HepG2 (cell line): ENCODE measurements around the gene JPH2. TPM values are rescaled to one million over a fixed set of nuclear protein-coding genes. Genes with fewer than 3 reads are reported as not detected.
"Not testable (repeated sequence)": the region's sequence is repeated elsewhere in the genome, so short reads cannot be mapped to it uniquely, and the experiment has no call there.

Source experiments
- ATAC-seq: fragments of 200-7000 bp; cut with Tn5 transposase; 3 replicates; pipeline ENCODE4 v1.9.1; 2020; ENCODE audit warnings: mild to moderate bottlenecking, moderate library complexity
- BruUV-seq: library from RNA; stranded (reverse); fragments of 400-500 nt; replicated peaks from 2 replicates; lab custom pipeline; 2021; lab: Mats Ljungman, UMichigan
- CTCF ChIA-PET: fragments of 300-600 bp; formaldehyde crosslinking; extraction: SDS; loops from one replicate; lab custom pipeline; 2021; ENCODE audit warnings: low total read pairs, inconsistent platforms, low intra/inter-chr PET ratio; lab: Yijun Ruan, JAX
- POLR2A ChIA-PET: fragments of 350-600 bp; sonication (Branson Sonifier 250); formaldehyde crosslinking; loops from one replicate; lab custom pipeline; 2020; ENCODE audit warnings: antibody characterized with exemption, inconsistent platforms; lab: Yijun Ruan, JAX
- DNase-seq: peaks from one replicate; pipeline ENCODE4 v3.0.0-alpha.2; 2015; ENCODE audit warnings: low spot score
- FAIRE-seq: peaks from 3 replicates; lab custom pipeline; 2011; peaks lifted over from hg19 to GRCh38; lab: Jason Lieb, UNC
- H2AFZ ChIP-seq: one replicate; pipeline ENCODE4 v1.6.1; 2011; ENCODE audit warnings: low read length, inconsistent platforms
- H3K27ac ChIP-seq: fragments of 300-600 bp; 3 replicates; pipeline ENCODE4 v1.8.0; 2011; ENCODE audit warnings: mixed run types, mild to moderate bottlenecking, mixed read lengths, low read length, inconsistent platforms; ENCODE audit not compliant: insufficient read depth; ENCODE audit errors: extremely low read length
- H3K27me3 ChIP-seq, 2 experiments: fragments of 200-600 bp in 1 of 2; 2 replicates in 1 of 2; 3 replicates in 1 of 2; pipeline versions ENCODE4 v1.6.0 to v1.8.0; 2011; ENCODE audit warnings: low read length in 2 of 2, mild to moderate bottlenecking in 2 of 2, moderate library complexity in 2 of 2, inconsistent platforms in 1 of 2; ENCODE audit not compliant: insufficient read depth in 2 of 2, control insufficient read depth in 1 of 2
- H3K36me3 ChIP-seq, 2 experiments: fragments of 200-600 bp in 1 of 2; replicated peaks in 1 of 2; 2 replicates in 1 of 2; 3 replicates in 1 of 2; pipeline versions ENCODE4 v1.5.1 to v1.8.0; 2011; ENCODE audit warnings: low read length in 2 of 2, inconsistent platforms in 1 of 2; ENCODE audit not compliant: insufficient read depth in 2 of 2, control insufficient read depth in 1 of 2
- H3K4me1 ChIP-seq: 2 replicates; pipeline ENCODE4 v1.5.1; 2012; ENCODE audit warnings: low read length, inconsistent platforms; ENCODE audit not compliant: insufficient read depth
- H3K4me2 ChIP-seq: 2 replicates; pipeline ENCODE4 v1.6.0; 2011; ENCODE audit warnings: low read depth, low read length, inconsistent platforms
- H3K4me3 ChIP-seq, 3 experiments: fragments of 200-600 bp in 1 of 3; sonication (generic), shearing (Covaris generic) in 1 of 3; replicated peaks in 1 of 3; 2 replicates each; pipeline ENCODE4 v1.5.1; 2011 to 2016; ENCODE audit warnings: low read length in 3 of 3, inconsistent platforms in 2 of 3, low read depth in 2 of 3, mild to moderate bottlenecking in 2 of 3, control low read depth in 1 of 3, mixed read lengths in 1 of 3; ENCODE audit not compliant: insufficient read depth in 1 of 3
- H3K79me2 ChIP-seq: one replicate; pipeline ENCODE4 v1.6.1; 2011; ENCODE audit warnings: low read length, inconsistent platforms; ENCODE audit not compliant: insufficient read depth
- H3K9ac ChIP-seq: 2 replicates; pipeline ENCODE4 v1.6.0; 2011; ENCODE audit warnings: mild to moderate bottlenecking, low read depth, low read length, inconsistent platforms; ENCODE audit not compliant: insufficient read depth
- H3K9me3 ChIP-seq: 2 replicates; pipeline ENCODE4 v1.5.1; 2012; ENCODE audit warnings: mild to moderate bottlenecking, low read length
- H4K20me1 ChIP-seq: 2 replicates; pipeline ENCODE4 v1.6.0; 2011; ENCODE audit warnings: inconsistent platforms, mild to moderate bottlenecking, low read length, moderate library complexity; ENCODE audit not compliant: insufficient read depth
- KAT8 ChIP-seq: IDR thresholded peaks from 2 replicates; pipeline ENCODE4 v1.6.1; 2016; ENCODE audit warnings: missing genetic modification reagents, missing compliant biosample characterization
- LCORL ChIP-seq, 2 experiments: fragments of 450-650 bp in 1 of 2; sonication (generic) in 1 of 2; formaldehyde crosslinking in 1 of 2; IDR thresholded peaks; 2 replicates each; pipeline versions ENCODE4 v1.5.0 to v1.6.1; 2017 to 2020; ENCODE audit warnings: antibody characterized with exemption in 1 of 2, missing genetic modification reagents in 1 of 2
- MIER2 ChIP-seq: IDR thresholded peaks from 2 replicates; pipeline ENCODE4 v1.6.1; 2016; ENCODE audit warnings: missing biosample characterization, missing genetic modification reagents
- PHF5A ChIP-seq: IDR thresholded peaks from one replicate; pipeline ENCODE4 v1.6.1; 2018; ENCODE audit warnings: low read depth, missing genetic modification reagents; ENCODE audit not compliant: unreplicated experiment
- RXRB ChIP-seq: IDR thresholded peaks from 2 replicates; pipeline ENCODE4 v1.6.1; 2016; ENCODE audit warnings: borderline replicate concordance, missing genetic modification reagents, missing compliant biosample characterization
- SAP130 ChIP-seq: IDR thresholded peaks from 2 replicates; pipeline ENCODE4 v1.6.1; 2016; ENCODE audit warnings: low read depth
- SMAD3 ChIP-seq: sonication (generic); formaldehyde crosslinking; IDR thresholded peaks from 2 replicates; pipeline ENCODE4 v1.4.0; 2020; ENCODE audit warnings: missing genetic modification reagents
- SMC3 ChIP-seq: IDR thresholded peaks from 2 replicates; pipeline ENCODE4 v1.6.1; 2011; ENCODE audit warnings: low read length, improper control_type of control experiment
- SNAPC2 ChIP-seq: sonication (generic); formaldehyde crosslinking; IDR thresholded peaks from 2 replicates; pipeline ENCODE4 v1.8.1; 2022; ENCODE audit warnings: mild to moderate bottlenecking, missing genetic modification reagents
- TEAD3 ChIP-seq: optimal IDR thresholded peaks from 2 replicates; pipeline ENCODE3; 2016; ENCODE audit warnings: borderline replicate concordance
- XRCC5 ChIP-seq: fragments of 200-400 bp; formaldehyde crosslinking; optimal IDR thresholded peaks from 2 replicates; pipeline ENCODE3; 2017; ENCODE audit warnings: mild to moderate bottlenecking, low read length
- ZNF724P ChIP-seq: sonication (generic); formaldehyde crosslinking; IDR thresholded peaks from 2 replicates; pipeline ENCODE4 v1.8.0; 2022; ENCODE audit warnings: missing genetic modification reagents, borderline replicate concordance
- ZNF792 ChIP-seq: IDR thresholded peaks from 2 replicates; pipeline ENCODE4 v1.6.1; 2016
- WGBS: methylation state at CpG from one replicate; pipeline ENCODE4 v1.1.6; 2017; ENCODE audit warnings: low lambda C conversion rate; 5-methylcytosine and 5-hydroxymethylcytosine counted together
- in situ Hi-C: cut with HindIII; loops from 2 replicates; pipeline ENCODE4 v1.10.0; 2017; ENCODE audit warnings: low pct_unique_long_range_greater_than_20kb; ENCODE audit not compliant: extremely low pct_ligation_motif_present
- intact Hi-C: fragments of 100-400 bp; cut with micrococcal nuclease; formaldehyde crosslinking; loops from one replicate; pipeline ENCODE4 v1.10.0; 2022; ENCODE audit not compliant: unreplicated experiment
- polyA plus RNA-seq, 8 experiments: library from polyadenylated mRNA; depleted of rRNA in 3 of 8; stranded (reverse) in 7 of 8; unstranded in 1 of 8; fragments of >200 nt; fragmentation: Illumina TruSeq in 4 of 8; extraction: Trizol in 4 of 8; gene quantifications; 2 replicates each; pipeline versions ENCODE4 v1.2.1 to v1.2.3, GENCODE V29; 2011 to 2016; ENCODE audit warnings: low read depth in 4 of 8, missing spikeins in 1 of 8, mixed read lengths in 1 of 8; ENCODE audit not compliant: insufficient read depth in 1 of 8
- total RNA-seq, 5 experiments: library from RNA; depleted of rRNA; stranded (reverse); fragments of >200 nt; fragmentation: Illumina TruSeq; extraction: Trizol; gene quantifications; 2 replicates each; pipeline ENCODE4 v1.2.3, GENCODE V29; 2016; ENCODE audit warnings: low read depth in 1 of 5
- TF ChIP-seq, protein P1 (sequence below): sonication (generic); formaldehyde crosslinking; IDR thresholded peaks from 2 replicates; pipeline ENCODE4 v1.5.0; 2020; ENCODE audit warnings: missing genetic modification reagents
- TF ChIP-seq, protein P2 (sequence below): sonication (generic); formaldehyde crosslinking; IDR thresholded peaks from 2 replicates; pipeline ENCODE4 v1.4.0; 2020; ENCODE audit warnings: missing genetic modification reagents
- TF ChIP-seq, protein P3 (sequence below): IDR thresholded peaks from 2 replicates; pipeline ENCODE4 v1.6.1; 2016; ENCODE audit warnings: missing compliant biosample characterization, missing genetic modification reagents, borderline replicate concordance
- TF ChIP-seq, protein P4 (sequence below): IDR thresholded peaks from 2 replicates; pipeline ENCODE4 v1.6.1; 2016; ENCODE audit warnings: missing genetic modification reagents, missing compliant biosample characterization
- TF ChIP-seq, protein P5 (sequence below), 2 experiments: sonication (generic) in 1 of 2; formaldehyde crosslinking in 1 of 2; IDR thresholded peaks; 2 replicates each; pipeline versions ENCODE4 v1.4.0 to v1.6.1; 2018 to 2020; ENCODE audit warnings: missing genetic modification reagents in 2 of 2, borderline replicate concordance in 1 of 2, low read depth in 1 of 2, mild to moderate bottlenecking in 1 of 2, missing biosample characterization in 1 of 2

Gene JPH2
- total and polyA plus RNA-seq, 2 of the 13 experiments (the other 11 are each of a cell fraction or from before 2014, with no cell fraction given): 0.42 TPM; not detected in 1

DNA sequence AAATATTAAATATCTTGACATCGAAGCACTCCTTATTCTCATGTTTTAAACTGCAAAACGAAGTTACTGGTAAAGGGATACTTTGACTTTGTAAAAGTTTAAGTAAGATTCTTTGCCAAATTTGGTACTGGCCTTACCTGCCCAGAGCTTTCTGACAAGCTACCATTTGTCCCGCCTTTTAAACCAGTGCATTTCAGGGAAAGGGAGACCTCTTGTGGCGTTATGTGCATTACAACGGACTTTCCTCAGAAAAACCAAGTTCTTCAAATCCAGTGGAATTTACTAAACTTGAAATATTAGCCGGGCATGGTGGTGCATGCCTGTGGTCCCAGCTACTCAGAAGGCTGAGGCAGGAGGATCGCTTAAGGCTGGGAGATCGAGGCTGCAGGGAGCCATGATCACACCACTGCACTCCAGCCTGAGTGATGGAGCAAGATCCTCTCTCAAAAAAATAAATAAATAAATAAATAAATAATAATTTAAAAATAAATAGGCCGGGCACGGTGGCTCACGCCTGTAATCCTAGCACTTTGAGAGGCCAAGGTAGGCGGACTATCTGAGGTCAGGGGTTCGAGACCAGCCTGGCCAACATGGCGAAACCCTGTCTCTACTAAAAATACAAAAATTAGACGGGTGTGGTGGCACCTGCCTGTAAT is 3.3 kb upstream of the JPH2 start:
- H3K36me3 ChIP-seq; H3K9me3 ChIP-seq; H3K9ac ChIP-seq; BruUV-seq; H3K4me2 ChIP-seq; H2AFZ ChIP-seq; H3K4me3 ChIP-seq; H3K27ac ChIP-seq; in situ Hi-C loops; H4K20me1 ChIP-seq; H3K79me2 ChIP-seq; TF ChIP-seq LCORL (IDR thresholded peaks at IDR 0.05): not testable (repeated sequence)
- 11% methylated on average over 15 of the region's 15 CpGs for WGBS
- CTCF ChIA-PET: interaction anchor here (1.0 to 4.7 kb wide), 4 partner anchors 25 to 134 kb away, joined by 4 to 110 read pairs (median 6); no protein-coding TSS in a partner anchor
- POLR2A ChIA-PET: interaction anchor here (0.8 to 0.9 kb wide), 2 partner anchors 74 kb away, joined by 3 to 5 read pairs; no protein-coding TSS in a partner anchor
- peaks cover 5 to 29% of the 10 kb centered on the region in 2 experiments; a peak in 4 of 5 replicates for H3K27me3 ChIP-seq
- peak; percentile 93 for FAIRE-seq
- peak; percentile 83 for DNase-seq
- peaks cover 29% of the 10 kb centered on the region for H3K4me1 ChIP-seq
- intact Hi-C loops: loop anchor here (1.0 kb wide), 1 partner anchor 74 kb away; no protein-coding TSS in a partner anchor
- ATAC-seq: peak; percentile 31
- TF ChIP-seq XRCC5 (peak; percentile 44), TEAD3 (peak; percentile 78), MIER2 (CRISPR knock-in tag) (0 out of 2 replicates have a peak, but pooled peaks have one; percentile 33), SNAPC2 (CRISPR knock-in tag) (0 out of 2 replicates have a peak, but pooled peaks have one; percentile 24), RXRB (peak; percentile 24; the same call in 1 of the 2 replicates), SMAD3 (0 out of 2 replicates have a peak, but pooled peaks have one; percentile 18), LCORL (CRISPR knock-in tag; IDR thresholded peaks at IDR 0.05) (0 out of 2 replicates have a peak, but pooled peaks have one; percentile 55), ZNF792 (CRISPR knock-in tag) (0 out of 2 replicates have a peak, but pooled peaks have one; percentile 31), KAT8 (peak; percentile 56; the same call in 1 of the 2 replicates), ZNF724P (CRISPR knock-in tag) (0 out of 2 replicates have a peak, but pooled peaks have one; percentile 13), SAP130 (0 out of 2 replicates have a peak, but pooled peaks have one; percentile 43), SMC3 (peak; percentile 98), PHF5A (CRISPR knock-in tag) (peak; percentile 27)
- TF ChIP-seq, protein P1, sequence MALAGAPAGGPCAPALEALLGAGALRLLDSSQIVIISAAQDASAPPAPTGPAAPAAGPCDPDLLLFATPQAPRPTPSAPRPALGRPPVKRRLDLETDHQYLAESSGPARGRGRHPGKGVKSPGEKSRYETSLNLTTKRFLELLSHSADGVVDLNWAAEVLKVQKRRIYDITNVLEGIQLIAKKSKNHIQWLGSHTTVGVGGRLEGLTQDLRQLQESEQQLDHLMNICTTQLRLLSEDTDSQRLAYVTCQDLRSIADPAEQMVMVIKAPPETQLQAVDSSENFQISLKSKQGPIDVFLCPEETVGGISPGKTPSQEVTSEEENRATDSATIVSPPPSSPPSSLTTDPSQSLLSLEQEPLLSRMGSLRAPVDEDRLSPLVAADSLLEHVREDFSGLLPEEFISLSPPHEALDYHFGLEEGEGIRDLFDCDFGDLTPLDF: peak; percentile 64
- TF ChIP-seq, protein P2, sequence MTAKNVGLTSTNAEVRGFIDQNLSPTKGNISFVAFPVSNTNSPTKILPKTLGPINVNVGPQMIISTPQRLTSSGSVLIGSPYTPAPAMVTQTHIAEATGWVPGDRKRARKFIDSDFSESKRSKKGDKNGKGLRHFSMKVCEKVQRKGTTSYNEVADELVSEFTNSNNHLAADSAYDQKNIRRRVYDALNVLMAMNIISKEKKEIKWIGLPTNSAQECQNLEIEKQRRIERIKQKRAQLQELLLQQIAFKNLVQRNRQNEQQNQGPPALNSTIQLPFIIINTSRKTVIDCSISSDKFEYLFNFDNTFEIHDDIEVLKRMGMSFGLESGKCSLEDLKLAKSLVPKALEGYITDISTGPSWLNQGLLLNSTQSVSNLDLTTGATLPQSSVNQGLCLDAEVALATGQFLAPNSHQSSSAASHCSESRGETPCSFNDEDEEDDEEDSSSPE: peak; percentile 86
- TF ChIP-seq, protein P3, sequence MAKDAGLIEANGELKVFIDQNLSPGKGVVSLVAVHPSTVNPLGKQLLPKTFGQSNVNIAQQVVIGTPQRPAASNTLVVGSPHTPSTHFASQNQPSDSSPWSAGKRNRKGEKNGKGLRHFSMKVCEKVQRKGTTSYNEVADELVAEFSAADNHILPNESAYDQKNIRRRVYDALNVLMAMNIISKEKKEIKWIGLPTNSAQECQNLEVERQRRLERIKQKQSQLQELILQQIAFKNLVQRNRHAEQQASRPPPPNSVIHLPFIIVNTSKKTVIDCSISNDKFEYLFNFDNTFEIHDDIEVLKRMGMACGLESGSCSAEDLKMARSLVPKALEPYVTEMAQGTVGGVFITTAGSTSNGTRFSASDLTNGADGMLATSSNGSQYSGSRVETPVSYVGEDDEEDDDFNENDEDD: peak; percentile 80; the same call in 1 of the 2 replicates
- TF ChIP-seq, protein P4, sequence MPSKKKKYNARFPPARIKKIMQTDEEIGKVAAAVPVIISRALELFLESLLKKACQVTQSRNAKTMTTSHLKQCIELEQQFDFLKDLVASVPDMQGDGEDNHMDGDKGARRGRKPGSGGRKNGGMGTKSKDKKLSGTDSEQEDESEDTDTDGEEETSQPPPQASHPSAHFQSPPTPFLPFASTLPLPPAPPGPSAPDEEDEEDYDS (CRISPR knock-in tag): 0 out of 2 replicates have a peak, but pooled peaks have one; percentile 12
- TF ChIP-seq, protein P5, sequence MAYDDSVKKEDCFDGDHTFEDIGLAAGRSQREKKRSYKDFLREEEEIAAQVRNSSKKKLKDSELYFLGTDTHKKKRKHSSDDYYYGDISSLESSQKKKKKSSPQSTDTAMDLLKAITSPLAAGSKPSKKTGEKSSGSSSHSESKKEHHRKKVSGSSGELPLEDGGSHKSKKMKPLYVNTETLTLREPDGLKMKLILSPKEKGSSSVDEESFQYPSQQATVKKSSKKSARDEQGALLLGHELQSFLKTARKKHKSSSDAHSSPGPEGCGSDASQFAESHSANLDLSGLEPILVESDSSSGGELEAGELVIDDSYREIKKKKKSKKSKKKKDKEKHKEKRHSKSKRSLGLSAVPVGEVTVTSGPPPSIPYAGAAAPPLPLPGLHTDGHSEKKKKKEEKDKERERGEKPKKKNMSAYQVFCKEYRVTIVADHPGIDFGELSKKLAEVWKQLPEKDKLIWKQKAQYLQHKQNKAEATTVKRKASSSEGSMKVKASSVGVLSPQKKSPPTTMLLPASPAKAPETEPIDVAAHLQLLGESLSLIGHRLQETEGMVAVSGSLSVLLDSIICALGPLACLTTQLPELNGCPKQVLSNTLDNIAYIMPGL (CRISPR knock-in tag; IDR thresholded peaks at IDR 0.05; ENCODE audit: borderline replicate concordance in 1 of 2, low read depth in 1 of 2): peak in 1 of 2 experiments; percentile 62; a peak in 1 of 4 replicates
